CD8-positive, alpha-beta memory T cell (primary cell): Measurements from ENCODE around the gene SETD1B. TPM values are rescaled to one million over a fixed set of nuclear protein-coding genes. Genes with fewer than 3 reads are reported as not detected.
"Not testable (repeated sequence)": the region's sequence is repeated elsewhere in the genome, so short reads cannot be mapped to it uniquely, and the experiment has no call there.

Experiments used
- CTCF ChIA-PET: fragments of 350-600 bp; sonication (Branson Sonifier 250); formaldehyde crosslinking; loops from one replicate; lab custom pipeline; 2021; ENCODE audit warnings: antibody characterized with exemption; lab: Charles Lee
- POLR2A ChIA-PET: fragments of 350-600 bp; sonication (Branson Sonifier 250); formaldehyde crosslinking; loops from one replicate; lab custom pipeline; 2021; ENCODE audit warnings: antibody characterized with exemption; lab: Charles Lee
- DNase-seq, 5 donors: peaks; one replicate each; pipeline versions ENCODE4 v3.0.0 to v3.0.0-alpha.2; 2020 to 2022; ENCODE audit warnings: mixed read lengths in 1 of 5
- H3K27ac ChIP-seq: one replicate; pipeline ENCODE4 v1.7.0; 2013; ENCODE audit warnings: low read depth, mild to moderate bottlenecking, low read length, moderate library complexity
- H3K27me3 ChIP-seq: 2 replicates; pipeline ENCODE4 v1.7.0; 2013; ENCODE audit warnings: low read length, mild to moderate bottlenecking; ENCODE audit not compliant: insufficient read depth, poor library complexity, severe bottlenecking
- H3K36me3 ChIP-seq: 2 replicates; pipeline ENCODE4 v1.7.0; 2013; ENCODE audit warnings: mild to moderate bottlenecking, low read length, moderate library complexity; ENCODE audit not compliant: insufficient read depth
- H3K4me1 ChIP-seq: 2 replicates; pipeline ENCODE4 v1.7.0; 2013; ENCODE audit warnings: mild to moderate bottlenecking, low read length, moderate library complexity; ENCODE audit not compliant: insufficient read depth
- H3K4me3 ChIP-seq: 2 replicates; pipeline ENCODE4 v1.7.0; 2013; ENCODE audit warnings: mild to moderate bottlenecking, low read length
- H3K9me3 ChIP-seq: 2 replicates; pipeline ENCODE4 v1.7.0; 2013; ENCODE audit warnings: mild to moderate bottlenecking, low read length
- H3K27ac Mint-ChIP-seq, 8 donors: one replicate each; pipeline ENCODE4 v1.8.0; 2020 to 2021; ENCODE audit warnings: mixed read lengths in 8 of 8, mild to moderate bottlenecking in 6 of 8, inconsistent platforms in 3 of 8, moderate library complexity in 3 of 8
- H3K27me3 Mint-ChIP-seq, 2 donors: one replicate each; pipeline ENCODE4 v1.8.0; 2020 to 2021; ENCODE audit warnings: mixed read lengths in 2 of 2, mild to moderate bottlenecking in 1 of 2, moderate library complexity in 1 of 2
- H3K36me3 Mint-ChIP-seq, 3 donors: one replicate each; pipeline ENCODE4 v1.8.0; 2020 to 2021; ENCODE audit warnings: mixed read lengths in 3 of 3, inconsistent platforms in 1 of 3, mild to moderate bottlenecking in 1 of 3
- H3K4me1 Mint-ChIP-seq, 3 donors: one replicate each; pipeline ENCODE4 v1.8.0; 2020 to 2021; ENCODE audit warnings: mixed read lengths in 3 of 3, inconsistent platforms in 1 of 3, mild to moderate bottlenecking in 1 of 3
- H3K4me3 Mint-ChIP-seq, 7 donors: one replicate each; pipeline ENCODE4 v1.8.0; 2020 to 2021; ENCODE audit warnings: mixed read lengths in 7 of 7, mild to moderate bottlenecking in 6 of 7, moderate library complexity in 4 of 7, inconsistent platforms in 2 of 7
- H3K9me3 Mint-ChIP-seq, 5 donors: one replicate each; pipeline ENCODE4 v1.8.0; 2020 to 2022; ENCODE audit warnings: mixed read lengths in 5 of 5, mild to moderate bottlenecking in 3 of 5, moderate library complexity in 2 of 5, inconsistent platforms in 1 of 5
- polyA plus RNA-seq: library from polyadenylated mRNA; unstranded; fragments of 300-500 nt; fragmentation: Illumina TruSeq; gene quantifications from one replicate; pipeline ENCODE4 v1.2.3, GENCODE V29; 2021
- total RNA-seq, 2 experiments: library from RNA; stranded (reverse); gene quantifications; one replicate each; pipeline ENCODE4 v1.2.3, GENCODE V29; 2021

SETD1B gene
- total and polyA plus RNA-seq, 3 experiments from 2014 or later, result 2.4 to 31.9 (median 31.3) TPM

- Histone ChIP-seq H3K27ac (no peak overlapping the region), H3K4me3 (no peak overlapping the region), H3K27me3 (no peaks in the 10 kb centered on the region), H3K9me3 (no peaks in the 10 kb centered on the region), H3K4me1 (peaks cover 8% of the 10 kb centered on the region), H3K36me3 (no peaks in the 10 kb centered on the region)
- POLR2A ChIA-PET, result no interaction called here
- Mint-ChIP-seq H3K4me1 (peaks cover 15 to 18% (median 15%) of the 10 kb centered on the region in 3 donors), H3K27ac (peak overlapping the region in 4 of 8 donors; percentile 3 to 74 (median 32)), H3K27me3 (no peaks in the 10 kb centered on the region), H3K36me3 (peaks cover 0 to 5% (median 0%) of the 10 kb centered on the region in 3 donors), H3K9me3 (no peaks in the 10 kb centered on the region), H3K4me3 (peak overlapping the region in 2 of 7 donors; percentile 70 to 72)
- no peak for DNase-seq
- CTCF ChIA-PET, result interaction anchor here (2.0 kb wide), 1 partner anchor 49 kb away, joined by 7 read pairs; no protein-coding TSS in a partner anchor
These were observed 39.6 kb downstream of the SETD1B start for GRCh38 chr12:121843236-121843982.

DNA sequence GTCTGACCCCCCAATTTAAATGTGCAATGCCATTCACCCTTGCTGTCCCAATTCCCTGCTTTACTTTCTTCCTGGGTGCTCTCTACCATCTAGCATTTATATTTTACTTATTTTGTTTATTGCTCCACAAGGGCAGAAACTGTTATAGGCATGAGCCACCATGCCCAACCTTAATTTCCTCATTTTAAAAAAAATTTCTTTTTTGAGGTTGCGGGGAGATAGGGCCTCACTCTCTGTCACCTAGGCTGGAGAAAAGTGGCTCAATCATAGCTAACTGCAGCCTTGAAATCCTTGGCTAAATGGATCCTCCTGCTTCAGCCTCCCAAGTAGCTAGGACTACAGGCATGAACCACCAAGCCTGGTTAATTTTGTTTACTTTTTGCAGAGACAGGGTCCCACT is 41.9 kb downstream of the SETD1B start:
- Histone ChIP-seq H3K4me1 (no peaks in the 10 kb centered on the region), H3K9me3 (no peaks in the 10 kb centered on the region), H3K27ac (no peak overlapping the region), H3K27me3 (no peaks in the 10 kb centered on the region), H3K4me3 (no peak overlapping the region), H3K36me3 (no peaks in the 10 kb centered on the region)
- POLR2A ChIA-PET, result interaction anchor here (0.5 to 0.6 kb wide), 2 partner anchors 41 to 49 kb away, joined by 4 to 5 read pairs; no protein-coding TSS in a partner anchor
- no peak overlapping the region for H3K27ac Mint-ChIP-seq
- no peak for DNase-seq
- H3K9me3 Mint-ChIP-seq, result no peaks in the 10 kb centered on the region
- H3K36me3 Mint-ChIP-seq, result no peaks in the 10 kb centered on the region
- peaks cover 0 to 1% of the 10 kb centered on the region in 2 donors for H3K27me3 Mint-ChIP-seq
- CTCF ChIA-PET, result interaction anchor here (0.9 kb wide), 1 partner anchor 70 kb away, joined by 3 read pairs; no protein-coding TSS in a partner anchor
- peaks cover 0 to 3% (median 1%) of the 10 kb centered on the region in 3 donors for H3K4me1 Mint-ChIP-seq
- H3K4me3 Mint-ChIP-seq, result no peak overlapping the region

- H3K9me3 Mint-ChIP-seq, result no peaks in the 10 kb centered on the region
- H3K36me3 Mint-ChIP-seq, result no peaks in the 10 kb centered on the region
- Histone ChIP-seq H3K4me3 (no peak overlapping the region), H3K9me3 (no peaks in the 10 kb centered on the region), H3K4me1 (no peaks in the 10 kb centered on the region), H3K27ac (no peak overlapping the region), H3K27me3 (no peaks in the 10 kb centered on the region), H3K36me3 (no peaks in the 10 kb centered on the region)
- ChIA-PET CTCF (no interaction called here), POLR2A (no interaction called here)
- H3K4me1 Mint-ChIP-seq, result no peaks in the 10 kb centered on the region
- DNase-seq, result no peak
- no peak overlapping the region for H3K4me3 Mint-ChIP-seq
- peaks cover 1 to 3% of the 10 kb centered on the region in 2 donors for H3K27me3 Mint-ChIP-seq
- H3K27ac Mint-ChIP-seq, result no peak overlapping the region
These were observed 45.4 kb downstream of the SETD1B start for GRCh38 chr12:121849211-121849610.

- H3K4me3 Mint-ChIP-seq, result no peak overlapping the region
- POLR2A ChIA-PET, result no interaction called here
These were observed 45.9 kb downstream of the SETD1B start for GRCh38 chr12:121849665-121850064.

DNA sequence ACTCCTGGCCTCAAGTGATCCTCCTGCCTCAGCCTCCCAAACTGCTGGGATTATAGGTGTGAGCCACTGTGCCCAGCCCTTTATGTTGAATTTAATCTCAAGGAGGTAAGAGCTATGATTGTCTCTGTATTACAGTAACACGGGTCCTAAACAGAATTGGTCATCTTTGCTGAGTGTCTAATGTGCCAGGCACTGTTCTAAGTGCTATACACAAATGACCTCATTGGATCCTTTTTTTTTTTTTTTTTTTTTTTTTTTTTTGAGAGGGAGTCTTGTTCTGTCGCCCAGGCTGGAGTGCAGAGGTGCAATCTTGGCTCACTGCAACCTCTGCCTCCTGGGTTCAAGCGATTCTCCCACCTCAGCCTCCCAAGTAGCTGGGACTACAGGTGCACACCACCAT is 48.6 kb downstream of the SETD1B start:
- POLR2A ChIA-PET, H3K27me3 Mint-ChIP-seq: not testable (repeated sequence)

More at GRCh38 chr12:121849665-121850064, 45.9 kb downstream of the SETD1B start:
- Histone ChIP-seq H3K9me3 (no peaks in the 10 kb centered on the region), H3K27me3 (no peaks in the 10 kb centered on the region), H3K4me3 (no peak overlapping the region), H3K27ac (no peak overlapping the region), H3K36me3 (no peaks in the 10 kb centered on the region), H3K4me1 (no peaks in the 10 kb centered on the region)
- CTCF ChIA-PET, result no interaction called here
- Mint-ChIP-seq H3K27ac (peak overlapping the region in 1 of 8 donors; percentile 43), H3K9me3 (no peaks in the 10 kb centered on the region), H3K4me1 (no peaks in the 10 kb centered on the region), H3K27me3 (peaks cover 1 to 3% of the 10 kb centered on the region in 2 donors), H3K36me3 (no peaks in the 10 kb centered on the region)
- DNase-seq, result no peak

GRCh38 chr12:121857322-121858246 is 53.8 kb downstream of the SETD1B start:
- Histone ChIP-seq H3K4me1 (no peaks in the 10 kb centered on the region), H3K4me3 (no peak overlapping the region), H3K9me3 (no peaks in the 10 kb centered on the region), H3K27ac (no peak overlapping the region), H3K36me3 (no peaks in the 10 kb centered on the region), H3K27me3 (no peaks in the 10 kb centered on the region)
- DNase-seq, result no peak
- ChIA-PET POLR2A (interaction anchor here (0.6 kb wide), 1 partner anchor 620 kb away, joined by 6 read pairs; no protein-coding TSS in a partner anchor), CTCF (no interaction called here)
- Mint-ChIP-seq H3K4me1 (no peaks in the 10 kb centered on the region), H3K27me3 (peaks cover 0 to 6% of the 10 kb centered on the region in 2 donors), H3K27ac (peak overlapping the region in 1 of 8 donors; percentile 47), H3K9me3 (no peaks in the 10 kb centered on the region), H3K36me3 (no peaks in the 10 kb centered on the region), H3K4me3 (no peak overlapping the region)

More for the DNA sequence above, 48.6 kb downstream of the SETD1B start:
- H3K27ac Mint-ChIP-seq, DNase-seq, H3K27me3 ChIP-seq, H3K36me3 Mint-ChIP-seq, H3K9me3 ChIP-seq, H3K4me3 ChIP-seq, H3K27ac ChIP-seq, H3K4me1 Mint-ChIP-seq, H3K4me1 ChIP-seq, H3K9me3 Mint-ChIP-seq, H3K36me3 ChIP-seq, H3K4me3 Mint-ChIP-seq: not testable (repeated sequence)
- CTCF ChIA-PET, result interaction anchor here (0.7 kb wide), 1 partner anchor 66 kb away, joined by 3 read pairs; the partner anchor contains the start of gene CFAP251

- no peak overlapping the region for H3K27ac ChIP-seq
- Mint-ChIP-seq H3K4me3 (no peak overlapping the region), H3K27ac (peak overlapping the region in 1 of 8 donors; percentile 47), H3K9me3 (no peaks in the 10 kb centered on the region), H3K27me3 (peaks cover 0 to 4% of the 10 kb centered on the region in 2 donors), H3K36me3 (no peaks in the 10 kb centered on the region), H3K4me1 (no peaks in the 10 kb centered on the region)
- H3K4me1 ChIP-seq, result no peaks in the 10 kb centered on the region
- no peaks in the 10 kb centered on the region for H3K36me3 ChIP-seq
- no peaks in the 10 kb centered on the region for H3K27me3 ChIP-seq
- ChIA-PET POLR2A (interaction anchor here (0.6 kb wide), 1 partner anchor 620 kb away, joined by 6 read pairs; no protein-coding TSS in a partner anchor), CTCF (no interaction called here)
- H3K4me3 ChIP-seq, result no peak overlapping the region
- no peaks in the 10 kb centered on the region for H3K9me3 ChIP-seq
- no peak for DNase-seq
These were observed 54.5 kb downstream of the SETD1B start for GRCh38 chr12:121858318-121858661.
